Type B pancreatic cell (in vitro differentiated cells): ENCODE results near the gene ALK. TPM values are rescaled to one million over a fixed set of nuclear protein-coding genes. Genes with fewer than 3 reads are reported as not detected.

ENCODE experiments used
- DNase-seq: peaks from one replicate; pipeline ENCODE4 v3.0.0; 2021; ENCODE audit warnings: mixed read lengths; ENCODE audit not compliant: unreplicated experiment; ENCODE audit errors: extremely low spot score
- H3K27ac Mint-ChIP-seq: 2 replicates; pipeline ENCODE4 v1.8.0; 2021; ENCODE audit warnings: mild to moderate bottlenecking, mixed read lengths
- H3K27me3 Mint-ChIP-seq: 2 replicates; pipeline ENCODE4 v1.8.0; 2021; ENCODE audit warnings: mixed read lengths
- H3K36me3 Mint-ChIP-seq: 2 replicates; pipeline ENCODE4 v1.8.0; 2021; ENCODE audit warnings: mixed read lengths
- H3K4me1 Mint-ChIP-seq: one replicate; pipeline ENCODE4 v1.8.0; 2021; ENCODE audit warnings: mixed read lengths; ENCODE audit not compliant: unreplicated experiment
- H3K4me3 Mint-ChIP-seq: 2 replicates; pipeline ENCODE4 v1.8.0; 2021; ENCODE audit warnings: mild to moderate bottlenecking, mixed read lengths
- H3K9me3 Mint-ChIP-seq: 2 replicates; pipeline ENCODE4 v1.8.0; 2021; ENCODE audit warnings: mixed read lengths
- CTCF ChIP-seq: fragments of 200-600 bp; sonication (generic); conservative IDR thresholded peaks from 2 replicates; pipeline ENCODE4 v1.5.0; 2021; ENCODE audit warnings: antibody characterized with exemption, mild to moderate bottlenecking
- long read RNA-seq: library from polyadenylated mRNA; unstranded; transcript quantifications from one replicate; pipeline ENCODE4 v2.0.0, GENCODE V29; 2020
- total RNA-seq: library from RNA; stranded (reverse); gene quantifications from 2 replicates; pipeline ENCODE4 v1.2.1, GENCODE V29; 2021; ENCODE audit warnings: low replicate concordance

Gene ALK
- total RNA-seq = 7.7 and 12.3 TPM in 2 replicates
- long read RNA-seq, partial matches to known transcripts = 1 of 11 reads
- long read RNA-seq, other reads (novel, unspliced or antisense) = 10 of 11 reads

GRCh38 chr2:29921560-29921915, at the start of gene ALK:
Gene ALK, minus strand, starts transcription at chr2:29921586. Its CDS starts 927 bp downstream, at chr2:29920659.
- Mint-ChIP-seq H3K4me1 (peaks cover 8% of the 10 kb centered on the region), H3K4me3 (peak within 1 kb of the TSS; percentile 84), H3K27me3 (peaks cover 50% of the 10 kb centered on the region), H3K36me3 (peaks cover 5% of the 10 kb centered on the region), H3K27ac (no peak within 1 kb of the TSS), H3K9me3 (no peaks in the 10 kb centered on the region)
- peak; percentile 89 for DNase-seq
- no peak for TF ChIP-seq CTCF

GRCh38 chr2:29966266-29966665, 44.9 kb upstream of the ALK start:
- H3K9me3 Mint-ChIP-seq = no peaks in the 10 kb centered on the region
- no peaks in the 10 kb centered on the region for H3K36me3 Mint-ChIP-seq
- TF ChIP-seq CTCF = no peak
- peak overlapping the region; percentile 62 for H3K27ac Mint-ChIP-seq
- peaks cover 5% of the 10 kb centered on the region for H3K4me1 Mint-ChIP-seq
- no peak for DNase-seq
- no peak overlapping the region for H3K4me3 Mint-ChIP-seq
- H3K27me3 Mint-ChIP-seq = peaks cover 8% of the 10 kb centered on the region

- Mint-ChIP-seq H3K36me3 (no peaks in the 10 kb centered on the region), H3K27me3 (peaks cover 19% of the 10 kb centered on the region), H3K27ac (no peak overlapping the region), H3K4me1 (peaks cover 5% of the 10 kb centered on the region), H3K9me3 (no peaks in the 10 kb centered on the region), H3K4me3 (no peak overlapping the region)
- no peak for TF ChIP-seq CTCF
- no peak for DNase-seq
Measured at GRCh38 chr2:29963972-29964570, 42.7 kb upstream of the ALK start.

GRCh38 chr2:29962922-29963321, 41.5 kb upstream of the ALK start:
- TF ChIP-seq CTCF = no peak
- no peak overlapping the region for H3K27ac Mint-ChIP-seq
- no peak overlapping the region for H3K4me3 Mint-ChIP-seq
- H3K27me3 Mint-ChIP-seq = peaks cover 19% of the 10 kb centered on the region
- DNase-seq = no peak
- no peaks in the 10 kb centered on the region for H3K36me3 Mint-ChIP-seq
- H3K4me1 Mint-ChIP-seq = peaks cover 5% of the 10 kb centered on the region
- H3K9me3 Mint-ChIP-seq = no peaks in the 10 kb centered on the region

- H3K36me3 Mint-ChIP-seq = no peaks in the 10 kb centered on the region
- TF ChIP-seq CTCF = no peak
- H3K27me3 Mint-ChIP-seq = peaks cover 3% of the 10 kb centered on the region
- peaks cover 4% of the 10 kb centered on the region for H3K9me3 Mint-ChIP-seq
- no peak for DNase-seq
- no peak overlapping the region for H3K4me3 Mint-ChIP-seq
- no peak overlapping the region for H3K27ac Mint-ChIP-seq
- H3K4me1 Mint-ChIP-seq = peaks cover 3% of the 10 kb centered on the region
Measured at GRCh38 chr2:29954316-29954715, 32.9 kb upstream of the ALK start.
